GM19463 (cell line): ENCODE results near the gene PCDHGA6.
A peak's percentile ranks its signal among the peaks of the same experiment; 100 is the strongest.
"Not testable (repeated sequence)": the region's sequence is repeated elsewhere in the genome, so short reads cannot be mapped to it uniquely, and the experiment has no call there.

ENCODE experiments used
- ATAC-seq: cut with Tn5 transposase; IDR thresholded peaks from one replicate; pipeline ENCODE4 v1.9.1; 2021; ENCODE audit warnings: mild to moderate bottlenecking, moderate library complexity; ENCODE audit not compliant: unreplicated experiment

The PCDHGA6 gene

DNA sequence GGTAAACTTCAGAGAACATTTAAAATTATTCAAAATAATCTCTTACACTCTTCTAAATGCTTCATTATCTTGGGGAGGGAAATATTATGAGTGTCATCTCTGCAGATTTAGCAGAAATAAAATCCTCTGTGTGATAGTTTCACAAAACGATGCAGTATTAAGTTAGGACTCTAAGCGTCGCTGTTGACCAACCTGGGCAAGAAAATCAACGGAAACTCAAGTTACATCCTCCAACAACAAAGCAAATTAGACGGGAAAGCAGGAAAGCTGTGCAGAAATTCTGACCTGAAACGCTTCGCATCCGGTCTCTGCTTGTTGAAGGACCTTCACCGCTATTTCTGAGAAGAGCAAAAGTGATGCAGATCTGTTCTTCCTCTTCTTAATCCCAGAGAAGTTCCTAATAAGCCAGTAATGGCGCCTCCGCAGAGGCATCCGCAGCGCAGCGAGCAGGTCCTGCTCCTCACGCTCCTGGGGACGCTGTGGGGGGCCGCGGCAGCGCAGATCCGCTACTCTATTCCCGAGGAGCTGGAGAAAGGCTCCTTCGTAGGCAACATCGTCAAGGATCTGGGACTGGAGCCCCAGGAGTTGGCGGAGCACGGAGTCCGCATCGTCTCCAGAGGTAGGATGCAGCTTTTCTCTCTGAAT, at the start of gene PCDHGA6:
TSS of gene PCDHGA6 (plus strand) at position 219 of the 645 bp plus-strand sequence. CDS start at position 412, 193 bp downstream.
- no peak for ATAC-seq

DNA sequence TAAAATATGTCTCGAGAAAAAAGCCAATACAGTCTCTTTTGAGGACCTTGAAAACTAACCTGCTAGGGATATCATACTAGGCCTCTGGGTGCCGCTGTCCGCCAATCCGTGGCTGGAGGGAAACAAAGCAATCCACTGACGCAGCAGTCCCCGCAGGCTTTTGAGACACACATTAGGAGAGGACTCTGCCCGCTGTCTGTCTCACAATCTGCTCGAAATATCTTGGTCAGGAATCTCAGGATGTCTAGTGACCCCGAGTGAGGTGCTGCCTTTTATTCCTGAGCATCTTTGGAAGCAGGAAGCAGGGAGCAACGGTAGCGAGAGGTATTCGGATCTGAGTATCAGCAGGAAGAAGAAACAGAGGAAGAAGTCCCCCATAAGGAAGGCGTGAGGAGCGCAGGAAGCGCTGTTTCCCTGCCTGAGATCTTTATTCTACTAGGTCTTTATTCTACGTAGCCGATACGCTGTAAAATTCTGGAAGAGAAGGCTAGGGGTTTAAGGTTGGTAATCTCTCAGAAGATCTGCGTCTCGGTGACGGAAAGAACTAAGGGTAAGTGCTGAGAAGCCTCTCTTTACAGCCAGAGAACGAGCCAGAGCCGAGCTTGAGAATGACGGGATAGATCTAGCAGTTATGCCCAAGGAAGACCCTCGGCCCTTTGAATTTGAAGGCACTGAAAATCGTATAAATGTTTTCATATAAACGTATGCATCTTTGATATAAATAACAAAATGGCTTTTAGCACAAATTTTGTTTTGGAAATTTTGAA, 47.4 kb upstream of the PCDHGA6 start:
- peak; percentile 95 for ATAC-seq

DNA sequence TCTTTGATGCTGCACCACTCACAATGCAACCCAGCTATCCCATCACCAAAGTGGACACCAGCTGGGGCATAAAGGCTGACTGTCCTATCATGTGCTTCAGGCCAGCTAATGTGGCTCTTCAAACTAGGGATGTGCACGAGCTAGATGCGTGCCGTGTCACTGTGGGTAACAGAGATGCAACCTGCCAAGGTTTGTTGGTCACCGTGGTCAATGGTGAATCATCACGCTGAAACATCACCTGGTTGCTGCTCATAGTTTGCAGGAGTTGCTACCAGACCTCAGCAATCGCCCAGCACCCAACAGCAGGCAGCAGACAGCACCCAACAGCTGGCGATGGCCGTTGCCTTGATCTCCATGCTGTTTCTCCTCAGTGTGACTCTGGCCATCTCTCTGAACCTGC, 45.5 kb upstream of the PCDHGA6 start:
- no peak for ATAC-seq

DNA sequence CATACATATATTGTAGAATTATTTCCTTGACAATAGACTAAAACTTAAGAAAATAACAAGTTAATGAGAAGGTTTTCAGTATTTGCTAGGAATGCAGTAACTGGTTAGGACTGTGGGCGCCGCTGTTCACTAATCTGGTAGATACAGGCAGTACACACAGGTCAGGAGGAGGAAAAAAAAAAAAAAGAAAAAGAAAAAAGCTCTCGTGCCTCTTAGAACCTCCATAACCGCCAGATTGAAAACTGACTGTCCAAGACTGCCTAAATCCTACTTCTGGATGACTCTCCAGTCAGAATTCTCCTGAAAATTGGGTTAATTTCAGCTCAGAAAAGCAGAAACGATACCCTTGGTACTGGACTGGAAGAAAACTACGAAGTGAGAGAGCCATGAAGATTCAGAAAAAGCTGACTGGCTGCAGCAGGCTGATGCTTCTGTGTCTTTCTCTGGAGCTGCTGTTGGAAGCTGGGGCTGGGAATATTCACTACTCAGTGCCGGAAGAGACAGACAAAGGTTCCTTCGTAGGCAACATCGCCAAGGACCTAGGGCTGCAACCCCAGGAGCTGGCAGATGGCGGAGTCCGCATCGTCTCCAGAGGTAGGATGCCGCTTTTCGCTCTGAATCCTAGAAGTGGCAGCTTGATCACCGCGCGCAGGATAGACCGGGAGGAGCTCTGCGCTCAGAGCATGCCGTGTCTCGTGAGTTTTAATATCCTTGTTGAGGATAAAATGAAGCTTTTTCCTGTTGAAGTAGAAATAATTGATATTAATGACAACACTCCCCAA, 43.2 kb upstream of the PCDHGA6 start, which contains the start of gene PCDHGA1:
TSS of gene PCDHGA1 (plus strand) at position 216 of the 782 bp plus-strand sequence.
- no peak for ATAC-seq

DNA sequence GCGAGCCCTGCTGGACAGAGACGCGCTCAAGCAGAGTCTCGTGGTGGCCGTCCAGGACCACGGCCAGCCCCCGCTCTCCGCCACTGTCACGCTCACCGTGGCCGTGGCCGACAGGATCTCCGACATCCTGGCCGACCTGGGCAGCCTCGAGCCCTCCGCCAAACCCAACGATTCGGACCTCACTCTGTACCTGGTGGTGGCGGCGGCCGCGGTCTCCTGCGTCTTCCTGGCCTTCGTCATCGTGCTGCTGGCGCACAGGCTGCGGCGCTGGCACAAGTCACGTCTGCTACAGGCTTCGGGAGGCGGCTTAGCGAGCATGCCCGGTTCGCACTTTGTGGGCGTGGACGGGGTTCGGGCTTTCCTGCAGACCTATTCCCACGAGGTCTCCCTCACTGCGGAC, 41.1 kb upstream of the PCDHGA6 start:
- not testable (repeated sequence) for ATAC-seq

DNA sequence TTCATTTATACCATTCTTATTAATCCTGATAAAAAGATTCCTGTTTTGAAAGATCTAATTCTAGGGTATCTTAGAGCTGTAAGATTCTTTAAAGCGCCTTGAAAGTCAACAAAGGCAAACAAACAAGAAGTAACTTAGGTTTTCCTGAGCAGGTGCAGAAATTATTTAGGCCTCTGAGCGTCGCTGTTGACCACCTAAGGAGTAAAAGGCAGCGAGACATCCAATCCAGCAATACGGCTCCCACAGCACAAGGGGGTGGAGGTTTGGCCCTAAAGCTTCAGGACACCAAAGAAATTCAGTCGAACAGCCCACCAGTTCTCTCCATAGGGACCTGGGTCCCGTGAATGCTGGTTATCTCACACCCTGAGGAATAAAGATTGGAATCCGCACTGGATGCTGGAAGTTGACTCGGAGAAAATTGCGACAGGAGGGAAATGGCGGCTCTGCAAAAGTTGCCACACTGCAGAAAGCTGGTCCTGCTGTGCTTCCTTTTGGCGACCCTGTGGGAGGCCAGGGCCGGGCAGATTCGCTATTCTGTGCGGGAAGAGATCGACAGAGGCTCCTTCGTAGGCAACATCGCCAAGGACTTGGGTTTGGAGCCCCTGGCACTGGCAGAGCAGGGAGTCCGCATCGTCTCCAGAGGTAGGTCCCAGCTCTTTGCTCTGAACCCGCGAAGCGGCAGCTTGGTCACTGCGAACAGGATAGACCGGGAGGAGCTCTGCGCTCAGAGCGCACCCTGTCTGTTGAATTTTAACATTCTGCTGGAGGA, 35.0 kb upstream of the PCDHGA6 start, which contains the start of gene PCDHGA2:
TSS of gene PCDHGA2 (plus strand) at position 223 of the 769 bp plus-strand sequence.
- ATAC-seq = no peak

DNA sequence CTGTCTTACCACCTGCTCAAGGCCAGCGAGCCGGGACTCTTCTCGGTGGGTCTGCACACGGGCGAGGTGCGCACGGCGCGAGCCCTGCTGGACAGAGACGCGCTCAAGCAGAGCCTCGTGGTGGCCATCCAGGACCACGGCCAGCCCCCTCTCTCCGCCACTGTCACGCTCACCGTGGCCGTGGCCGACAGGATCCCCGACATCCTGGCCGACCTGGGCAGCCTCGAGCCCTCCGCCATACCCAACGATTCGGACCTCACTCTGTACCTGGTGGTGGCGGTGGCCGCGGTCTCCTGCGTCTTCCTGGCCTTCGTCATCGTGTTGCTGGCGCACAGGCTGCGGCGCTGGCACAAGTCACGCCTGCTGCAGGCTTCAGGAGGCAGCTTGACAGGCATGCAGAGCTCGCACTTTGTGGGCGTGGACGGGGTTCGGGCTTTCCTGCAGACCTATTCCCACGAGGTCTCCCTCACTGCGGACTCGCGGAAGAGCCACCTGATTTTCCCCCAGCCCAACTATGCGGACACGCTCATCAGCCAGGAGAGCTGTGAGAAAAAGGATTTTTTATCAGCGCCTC, 32.8 kb upstream of the PCDHGA6 start:
- not testable (repeated sequence) for ATAC-seq

DNA sequence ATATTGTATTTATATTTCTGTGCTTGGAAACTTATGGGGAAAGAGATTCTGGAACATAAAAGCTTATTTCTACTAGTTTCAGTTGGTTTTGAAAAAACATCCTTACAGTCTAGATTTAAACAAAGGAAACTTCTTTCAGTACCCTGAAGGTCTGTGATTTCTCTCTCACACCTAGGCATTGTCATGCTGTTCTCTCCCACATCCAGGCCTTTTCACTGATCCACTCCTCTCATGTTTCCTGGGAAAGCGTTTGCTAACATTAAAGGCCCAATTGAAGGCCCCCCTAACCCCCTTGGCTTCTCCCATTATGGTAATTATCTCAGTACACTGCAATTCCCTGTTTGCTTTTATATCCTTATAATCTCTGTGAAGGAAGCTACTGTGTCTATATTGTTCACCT, 30.9 kb upstream of the PCDHGA6 start:
- ATAC-seq = no peak

DNA sequence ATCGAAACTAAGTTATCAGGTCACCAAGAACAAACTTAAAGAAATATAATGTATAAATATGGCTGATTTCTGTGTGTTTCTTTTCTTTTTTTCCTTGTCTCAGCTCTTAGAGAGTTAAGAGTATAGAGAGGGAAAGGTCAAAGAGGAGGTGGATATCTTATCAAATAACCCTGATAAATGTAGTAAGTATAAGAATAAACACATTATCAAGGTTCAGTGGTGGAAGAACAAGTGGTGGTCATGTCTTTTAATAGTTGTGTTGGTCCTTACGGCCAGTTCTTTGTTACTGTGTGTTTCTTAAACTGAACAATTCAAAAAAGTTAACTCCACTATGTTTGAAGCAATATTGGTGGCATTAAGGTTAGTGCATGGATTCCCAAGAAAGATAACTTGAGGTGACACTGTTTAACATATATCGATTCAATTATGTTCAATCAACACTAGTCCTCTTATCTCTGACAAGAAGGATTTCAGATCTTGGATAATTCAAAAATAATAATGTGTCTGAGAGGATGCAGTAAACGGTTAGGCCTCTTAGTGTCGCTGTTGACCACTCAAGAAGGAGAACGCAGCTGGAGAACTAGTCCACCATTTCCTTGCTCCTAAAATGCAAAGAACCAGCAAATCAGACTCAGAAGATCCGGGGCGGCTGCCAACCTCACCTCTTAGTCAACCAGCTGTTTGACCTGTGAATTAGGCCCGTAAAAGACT, 30.3 kb upstream of the PCDHGA6 start, which contains the start of gene PCDHGA3:
TSS of gene PCDHGA3 (plus strand) at position 588 of the 711 bp plus-strand sequence. CDS start 205 bp downstream, outside the sequence.
- no peak for ATAC-seq

DNA sequence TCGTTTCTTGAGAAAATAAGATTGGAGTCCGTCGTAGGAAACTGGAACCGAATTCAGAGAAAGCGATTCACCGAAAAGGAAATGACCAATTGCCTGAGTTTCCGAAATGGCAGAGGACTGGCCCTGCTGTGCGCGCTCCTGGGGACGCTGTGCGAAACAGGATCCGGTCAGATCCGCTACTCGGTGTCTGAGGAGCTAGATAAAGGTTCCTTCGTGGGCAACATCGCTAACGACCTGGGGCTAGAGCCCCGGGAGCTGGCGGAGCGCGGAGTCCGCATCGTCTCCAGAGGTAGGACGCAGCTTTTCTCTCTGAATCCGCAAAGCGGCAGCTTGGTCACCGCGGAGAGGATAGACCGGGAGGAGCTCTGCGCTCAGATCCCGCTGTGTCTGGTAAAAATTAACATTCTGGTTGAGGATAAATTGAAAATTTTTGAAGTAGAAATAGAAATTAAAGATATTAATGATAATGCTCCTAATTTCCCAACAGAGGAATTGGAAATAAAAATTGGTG, 29.7 kb upstream of the PCDHGA6 start:
- no peak for ATAC-seq

DNA sequence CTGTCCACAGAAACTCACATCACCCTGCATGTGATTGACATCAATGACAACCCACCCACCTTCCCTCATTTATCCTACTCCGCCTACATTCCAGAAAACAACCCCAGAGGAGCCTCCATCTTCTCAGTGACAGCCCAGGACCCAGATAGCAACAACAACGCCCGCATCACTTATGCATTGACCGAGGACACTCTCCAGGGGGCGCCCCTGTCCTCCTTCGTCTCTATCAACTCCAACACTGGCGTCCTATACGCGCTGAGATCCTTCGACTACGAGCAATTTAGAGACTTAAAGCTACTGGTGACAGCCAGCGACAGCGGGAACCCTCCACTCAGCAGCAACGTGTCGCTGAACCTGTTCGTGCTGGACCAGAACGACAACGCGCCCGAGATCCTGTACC, 28.4 kb upstream of the PCDHGA6 start:
- no peak for ATAC-seq

DNA sequence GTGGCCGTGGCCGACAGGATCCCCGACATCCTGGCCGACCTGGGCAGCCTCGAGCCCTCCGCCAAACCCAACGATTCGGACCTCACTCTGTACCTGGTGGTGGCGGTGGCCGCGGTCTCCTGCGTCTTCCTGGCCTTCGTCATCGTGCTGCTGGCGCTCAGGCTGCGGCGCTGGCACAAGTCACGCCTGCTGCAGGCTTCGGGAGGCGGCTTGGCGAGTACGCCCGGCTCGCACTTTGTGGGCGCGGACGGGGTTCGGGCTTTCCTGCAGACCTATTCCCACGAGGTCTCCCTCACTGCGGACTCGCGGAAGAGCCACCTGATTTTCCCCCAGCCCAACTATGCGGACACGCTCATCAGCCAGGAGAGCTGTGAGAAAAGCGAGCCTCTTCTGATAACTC, 27.7 kb upstream of the PCDHGA6 start:
- ATAC-seq = not testable (repeated sequence)

DNA sequence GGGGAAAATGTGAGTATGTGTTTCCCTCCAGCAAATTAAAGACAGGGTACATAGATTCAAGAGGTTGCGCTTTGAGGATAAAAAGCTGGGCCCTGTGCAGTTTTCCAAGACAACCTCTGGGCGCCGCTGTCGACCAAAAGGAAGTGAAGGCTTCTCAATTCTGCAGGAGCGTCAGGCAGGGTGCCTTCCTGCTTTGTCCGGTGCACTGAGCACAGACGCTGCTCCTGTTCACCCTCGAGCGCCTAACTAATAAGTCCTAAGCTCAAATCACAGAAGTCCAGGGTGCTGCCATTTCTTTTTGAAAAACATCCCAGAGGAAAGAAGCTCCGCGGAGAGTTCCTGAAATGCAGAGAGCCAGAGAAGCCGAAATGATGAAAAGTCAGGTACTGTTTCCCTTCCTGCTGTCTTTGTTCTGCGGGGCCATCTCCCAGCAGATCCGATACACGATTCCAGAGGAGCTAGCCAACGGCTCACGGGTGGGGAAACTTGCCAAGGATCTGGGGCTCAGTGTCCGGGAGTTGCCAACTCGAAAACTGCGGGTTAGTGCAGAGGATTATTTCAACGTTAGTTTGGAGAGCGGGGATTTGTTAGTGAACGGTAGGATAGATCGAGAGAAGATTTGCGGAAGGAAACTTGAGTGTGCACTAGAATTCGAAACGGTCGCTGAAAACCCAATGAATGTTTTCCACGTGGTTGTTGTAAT, 23.6 kb upstream of the PCDHGA6 start, which contains the start of gene PCDHGB1:
TSS of gene PCDHGB1 (plus strand) at position 183 of the 703 bp plus-strand sequence. CDS start at position 345, 162 bp downstream.
- ATAC-seq = peak; percentile 94

DNA sequence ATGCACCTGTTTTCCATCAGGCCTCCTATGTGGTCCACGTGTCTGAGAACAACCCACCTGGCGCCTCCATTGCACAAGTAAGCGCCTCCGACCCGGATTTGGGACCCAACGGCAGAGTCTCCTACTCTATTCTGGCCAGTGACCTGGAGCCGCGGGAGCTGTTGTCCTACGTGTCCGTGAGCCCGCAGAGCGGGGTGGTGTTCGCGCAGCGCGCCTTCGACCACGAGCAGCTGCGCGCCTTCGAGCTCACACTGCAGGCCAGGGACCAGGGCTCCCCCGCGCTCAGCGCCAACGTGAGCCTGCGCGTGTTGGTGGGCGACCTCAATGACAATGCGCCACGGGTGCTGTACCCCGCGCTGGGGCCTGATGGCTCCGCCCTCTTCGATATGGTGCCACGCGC, 22.1 kb upstream of the PCDHGA6 start:
- ATAC-seq = no peak

DNA sequence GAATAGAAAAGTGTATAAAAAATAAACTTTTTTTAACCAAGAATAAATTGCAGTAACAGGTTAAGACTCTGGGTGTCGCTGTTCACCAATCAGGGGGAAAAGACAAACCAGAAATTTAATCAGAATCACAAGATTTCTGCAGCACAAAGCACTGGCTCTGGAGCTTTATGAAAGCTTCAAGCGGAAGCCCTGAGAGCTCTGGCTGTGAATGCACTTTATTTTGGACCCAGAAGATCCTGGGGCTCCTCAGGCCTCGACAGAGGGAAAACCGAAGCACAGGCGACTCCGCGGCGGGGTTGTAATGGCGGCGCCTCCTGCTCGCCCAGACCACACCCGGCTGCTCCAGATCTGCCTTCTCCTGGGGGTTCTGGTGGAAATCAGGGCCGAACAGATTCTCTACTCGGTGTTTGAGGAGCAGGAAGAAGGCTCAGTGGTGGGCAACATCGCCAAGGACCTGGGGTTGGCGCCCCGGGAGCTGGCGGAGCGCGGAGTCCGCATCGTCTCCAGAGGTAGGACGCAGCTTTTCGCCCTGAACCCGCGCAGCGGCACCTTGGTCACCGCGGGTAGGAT, 18.7 kb upstream of the PCDHGA6 start, which contains the start of gene PCDHGA4:
TSS of gene PCDHGA4 (plus strand) at position 122 of the 570 bp plus-strand sequence. CDS start at position 209, 87 bp downstream.
- no peak for ATAC-seq

DNA sequence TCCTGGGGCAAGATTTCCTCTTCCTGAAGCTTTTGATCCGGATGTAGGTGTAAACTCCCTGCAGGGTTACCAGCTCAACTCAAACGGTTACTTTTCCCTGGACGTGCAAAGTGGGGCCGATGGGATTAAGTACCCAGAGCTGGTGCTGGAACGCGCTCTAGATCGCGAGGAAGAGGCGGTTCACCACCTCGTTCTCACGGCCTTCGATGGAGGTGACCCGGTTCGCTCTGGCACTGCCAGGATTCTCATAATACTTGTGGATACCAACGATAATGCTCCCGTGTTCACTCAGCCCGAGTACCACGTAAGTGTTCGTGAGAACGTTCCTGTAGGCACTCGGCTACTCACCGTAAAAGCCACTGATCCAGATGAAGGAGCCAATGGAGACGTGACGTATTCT, 18.1 kb upstream of the PCDHGA6 start:
- ATAC-seq = no peak

DNA sequence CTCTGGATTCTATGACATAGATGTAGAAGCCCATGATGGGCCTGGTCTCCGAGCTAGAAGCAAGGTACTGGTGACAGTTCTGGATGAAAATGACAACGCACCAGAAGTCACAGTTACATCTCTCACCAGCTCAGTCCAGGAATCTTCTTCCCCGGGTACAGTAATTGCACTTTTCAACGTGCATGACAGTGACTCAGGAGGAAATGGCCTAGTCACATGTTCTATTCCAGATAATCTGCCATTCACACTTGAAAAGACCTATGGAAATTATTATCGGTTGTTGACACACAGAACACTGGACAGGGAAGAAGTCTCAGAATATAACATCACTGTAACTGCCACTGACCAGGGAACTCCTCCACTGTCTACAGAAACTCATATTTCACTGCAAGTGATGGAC, 17.6 kb upstream of the PCDHGA6 start:
- no peak for ATAC-seq

DNA sequence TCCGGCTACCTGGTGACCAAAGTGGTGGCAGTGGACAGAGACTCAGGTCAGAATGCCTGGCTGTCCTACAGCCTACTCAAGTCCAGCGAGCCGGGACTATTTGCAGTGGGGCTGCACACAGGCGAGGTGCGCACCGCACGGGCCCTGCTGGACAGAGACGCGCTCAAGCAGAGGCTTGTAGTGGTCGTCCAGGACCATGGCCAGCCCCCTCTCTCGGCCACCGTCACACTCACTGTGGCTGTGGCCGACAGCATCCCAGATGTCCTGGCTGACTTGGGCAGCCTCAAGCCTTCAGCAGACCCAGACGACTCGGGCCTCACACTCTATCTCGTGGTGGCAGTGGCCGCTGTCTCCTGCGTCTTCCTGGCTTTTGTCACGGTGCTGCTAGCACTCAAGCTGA, 16.7 kb upstream of the PCDHGA6 start:
- no peak for ATAC-seq
